GM12878 (cell line): Measurements from ENCODE around the gene GRM5. TPM values are rescaled to one million over a fixed set of nuclear protein-coding genes. Genes with fewer than 3 reads are reported as not detected.

Experiments
- ATAC-seq: fragments of 200-7000 bp; cut with Tn5 transposase; 3 replicates; pipeline ENCODE4 v1.9.1; 2020; ENCODE audit warnings: mild to moderate bottlenecking, moderate library complexity
- BruUV-seq: library from RNA; stranded (reverse); fragments of 400-500 nt; replicated peaks from 2 replicates; lab custom pipeline; 2021; lab: Mats Ljungman, UMichigan
- CTCF ChIA-PET: fragments of 300-600 bp; sonication (Branson Sonifier 250); formaldehyde crosslinking; extraction: SDS; loops from one replicate; lab custom pipeline; 2021; ENCODE audit warnings: inconsistent platforms; lab: Yijun Ruan, JAX
- POLR2A ChIA-PET: fragments of 350-600 bp; formaldehyde crosslinking; extraction: SDS; loops from one replicate; lab custom pipeline; 2021; ENCODE audit warnings: inconsistent platforms; lab: Charles Lee
- RAD21 ChIA-PET: fragments of 300-600 bp; sonication (Branson Sonifier 250); formaldehyde crosslinking; loops from one replicate; lab custom pipeline; 2023; ENCODE audit warnings: antibody characterized with exemption; ENCODE audit not compliant: unreplicated experiment; lab: Charles Lee
- SMC1A ChIA-PET: fragments of 300-600 bp; sonication (Branson Sonifier 250); formaldehyde crosslinking; loops from one replicate; lab custom pipeline; 2023; ENCODE audit not compliant: unreplicated experiment, uncharacterized antibody; lab: Charles Lee
- DNase-seq: peaks from one replicate; pipeline ENCODE4 v3.0.0-alpha.2; 2011; ENCODE audit warnings: low read depth, low spot score
- FAIRE-seq: peaks from 3 replicates; lab custom pipeline; 2011; peaks lifted over from hg19 to GRCh38; lab: Jason Lieb, UNC
- H2AFZ ChIP-seq: 2 replicates; pipeline ENCODE4 v1.6.0; 2011; ENCODE audit warnings: low read depth, low read length, control low read depth; ENCODE audit not compliant: control insufficient read depth
- H3K27ac ChIP-seq: 2 replicates; pipeline ENCODE4 v1.5.1; 2011; ENCODE audit warnings: control low read depth; ENCODE audit not compliant: control insufficient read depth, insufficient read depth
- H3K27me3 ChIP-seq, 2 experiments: replicated peaks in 1 of 2; 2 replicates each; pipeline versions ENCODE4 v1.6.0 to v1.6.1; 2011; ENCODE audit warnings: low read length in 1 of 2; ENCODE audit not compliant: control insufficient read depth in 2 of 2, insufficient read depth in 2 of 2
- H3K36me3 ChIP-seq, 2 experiments: 2 replicates each; pipeline ENCODE4 v1.5.1; 2011; ENCODE audit warnings: low read length in 1 of 2; ENCODE audit not compliant: control insufficient read depth in 2 of 2, insufficient read depth in 2 of 2
- H3K4me1 ChIP-seq: 2 replicates; pipeline ENCODE4 v1.6.1; 2011; ENCODE audit warnings: mild to moderate bottlenecking, low read length, moderate library complexity, mixed read lengths; ENCODE audit not compliant: control insufficient read depth, insufficient read depth
- H3K4me2 ChIP-seq: 2 replicates; pipeline ENCODE4 v1.6.0; 2011; ENCODE audit warnings: control low read depth; ENCODE audit not compliant: control insufficient read depth, insufficient read depth
- H3K4me3 ChIP-seq: fragments of 200-600 bp; sonication (generic); 2 replicates; pipeline ENCODE4 v1.5.1; 2016
- H3K79me2 ChIP-seq: 2 replicates; pipeline ENCODE4 v1.6.0; 2011; ENCODE audit warnings: low read length; ENCODE audit not compliant: control insufficient read depth, insufficient read depth
- H3K9ac ChIP-seq: 2 replicates; pipeline ENCODE4 v1.8.0; 2011; ENCODE audit warnings: low read length, control low read depth, mixed read lengths; ENCODE audit not compliant: control insufficient read depth, insufficient read depth
- H3K9me3 ChIP-seq: replicated peaks from 3 replicates; pipeline ENCODE4 v1.5.1; 2011; ENCODE audit warnings: mild to moderate bottlenecking, low read length; ENCODE audit not compliant: control insufficient read depth, insufficient read depth
- H4K20me1 ChIP-seq: 2 replicates; pipeline ENCODE4 v1.6.0; 2011; ENCODE audit not compliant: control insufficient read depth, insufficient read depth
- CBX5 ChIP-seq: sonication (generic); IDR thresholded peaks from 2 replicates; pipeline ENCODE4 v1.6.1; 2016; ENCODE audit warnings: low read depth, moderate library complexity, mild to moderate bottlenecking, inconsistent platforms
- CEBPZ ChIP-seq: fragments of 150-350 bp; IDR thresholded peaks from 2 replicates; pipeline ENCODE4 v1.6.1; 2016; ENCODE audit warnings: low read depth, low read length
- E2F8 ChIP-seq: fragments of 450-650 bp; IDR thresholded peaks from 2 replicates; pipeline ENCODE4 v1.6.1; 2018; ENCODE audit warnings: mild to moderate bottlenecking, low read depth, moderate library complexity; ENCODE audit not compliant: partially characterized antibody
- EED ChIP-seq: sonication (generic); IDR thresholded peaks from 2 replicates; pipeline ENCODE4 v1.6.1; 2016; ENCODE audit warnings: antibody characterized with exemption, low read depth
- HCFC1 ChIP-seq: fragments of 150-350 bp; IDR thresholded peaks from 2 replicates; pipeline ENCODE4 v1.6.1; 2014; ENCODE audit warnings: low read length
- JUND ChIP-seq: IDR thresholded peaks from 2 replicates; pipeline ENCODE4 v1.6.1; 2012; ENCODE audit warnings: low read depth, mild to moderate bottlenecking, low read length, improper control_type of control experiment, moderate library complexity
- LARP7 ChIP-seq: fragments of 450-650 bp; IDR thresholded peaks from 2 replicates; pipeline ENCODE4 v1.6.1; 2017; ENCODE audit warnings: mild to moderate bottlenecking
- STAT1 ChIP-seq: fragments of 450-650 bp; conservative IDR thresholded peaks from 2 replicates; pipeline ENCODE4 v1.6.1; 2014; ENCODE audit warnings: antibody characterized with exemption, mild to moderate bottlenecking
- USF1 ChIP-seq: IDR thresholded peaks from 2 replicates; pipeline ENCODE4 v1.6.1; 2011; ENCODE audit warnings: borderline replicate concordance, low read depth, mild to moderate bottlenecking, moderate library complexity, mixed read lengths, low read length; ENCODE audit not compliant: insufficient read depth; ENCODE audit errors: extremely low read length
- WRNIP1 ChIP-seq: IDR thresholded peaks from 2 replicates; pipeline ENCODE4 v1.6.1; 2011; ENCODE audit warnings: low read depth, low read length, improper control_type of control experiment, borderline replicate concordance
- YBX1 ChIP-seq: fragments of 450-650 bp; IDR thresholded peaks from 2 replicates; pipeline ENCODE4 v1.6.1; 2016; ENCODE audit warnings: antibody characterized with exemption
- ZNF622 ChIP-seq: fragments of 450-650 bp; IDR thresholded peaks from 2 replicates; pipeline ENCODE4 v1.6.1; 2017; ENCODE audit warnings: mild to moderate bottlenecking, inconsistent platforms
- WGBS: methylation state at CpG from one replicate; pipeline ENCODE4 v1.1.6; 2016; ENCODE audit warnings: low lambda C conversion rate; ENCODE audit not compliant: insufficient replicate concordance, insufficient coverage; ENCODE audit errors: missing lambda C conversion rate; 5-methylcytosine and 5-hydroxymethylcytosine counted together
- in situ Hi-C: fragments of 300-500 bp; cut with MboI; formaldehyde crosslinking; loops from 9 replicates; pipeline ENCODE4 v1.14.3; 2018; ENCODE audit warnings: mixed read lengths
- intact Hi-C: fragments of 100-400 bp; cut with micrococcal nuclease; formaldehyde crosslinking; loops from one replicate; pipeline ENCODE4 v1.14.2; 2022; ENCODE audit not compliant: unreplicated experiment
- polyA plus RNA-seq, 11 experiments: library from polyadenylated mRNA; depleted of rRNA in 4 of 11; unstranded in 6 of 11; stranded (reverse) in 5 of 11; fragments of >200 nt; fragmentation: Nextera tagmentation in 4 of 11; fragmentation: Illumina TruSeq in 1 of 11; extraction: Ambion mirVana in 4 of 11; extraction: Trizol in 1 of 11; gene quantifications; 1 replicate in 1 of 11; 2 replicates in 10 of 11; pipeline versions ENCODE4 v1.2.1 to v1.2.3, GENCODE V29; 2011 to 2016; ENCODE audit warnings: inconsistent platforms in 2 of 11, missing spikeins in 2 of 11, low read depth in 1 of 11
- total RNA-seq, 4 experiments: library from RNA; depleted of rRNA in 3 of 4; stranded (reverse); fragments of >200 nt in 3 of 4; fragmentation: Illumina TruSeq in 1 of 4; extraction: Trizol in 1 of 4; gene quantifications; 2 replicates each; pipeline versions ENCODE4 v1.2.1 to v1.2.3, GENCODE V29; 2013 to 2021

GRM5 gene
- total and polyA plus RNA-seq, 10 of the 15 experiments (the other 5 are each of a cell fraction or from before 2014, with no cell fraction given), result not detected

- CTCF ChIA-PET, result no interaction called here
- H2AFZ ChIP-seq, result no peak overlapping the region
- TF ChIP-seq STAT1, result no peak
- TF ChIP-seq EED, result no peak
- TF ChIP-seq ZNF622, result no peak
- no peak for TF ChIP-seq YBX1
- no peak for TF ChIP-seq JUND
- TF ChIP-seq E2F8, result no peak
- no peak for TF ChIP-seq WRNIP1
- no peak for TF ChIP-seq HCFC1
- no peak for TF ChIP-seq CEBPZ
- TF ChIP-seq USF1, result no peak
- TF ChIP-seq LARP7, result no peak
- TF ChIP-seq CBX5, result no peak
- TF ChIP-seq, all 136 proteins: peak for 0
- FAIRE-seq (no peak), DNase-seq (no peak), ATAC-seq (no peak)
- Histone ChIP-seq H3K27ac (no peak overlapping the region), H3K36me3 (no peaks in the 10 kb centered on the region), H4K20me1 (no peaks in the 10 kb centered on the region), H3K4me3 (no peak overlapping the region), H3K79me2 (no peaks in the 10 kb centered on the region), H3K9ac (no peak overlapping the region), H3K4me2 (no peak overlapping the region), H3K9me3 (no peaks in the 10 kb centered on the region), H3K27me3 (no peaks in the 10 kb centered on the region), H3K4me1 (no peaks in the 10 kb centered on the region)
- RAD21 ChIA-PET, result no interaction called here
- POLR2A ChIA-PET, result no interaction called here
- SMC1A ChIA-PET, result no interaction called here
- intact Hi-C loops (no loop called here), in situ Hi-C loops (no loop called here)
- 29% methylated on average over 2 of the region's 2 CpGs for WGBS
- BruUV-seq, result no TSS peak
These were observed 414.2 kb downstream of the GRM5 start for GRCh38 chr11:88651556-88651955.
